ENCODE results near the gene NELL1.

DNA sequence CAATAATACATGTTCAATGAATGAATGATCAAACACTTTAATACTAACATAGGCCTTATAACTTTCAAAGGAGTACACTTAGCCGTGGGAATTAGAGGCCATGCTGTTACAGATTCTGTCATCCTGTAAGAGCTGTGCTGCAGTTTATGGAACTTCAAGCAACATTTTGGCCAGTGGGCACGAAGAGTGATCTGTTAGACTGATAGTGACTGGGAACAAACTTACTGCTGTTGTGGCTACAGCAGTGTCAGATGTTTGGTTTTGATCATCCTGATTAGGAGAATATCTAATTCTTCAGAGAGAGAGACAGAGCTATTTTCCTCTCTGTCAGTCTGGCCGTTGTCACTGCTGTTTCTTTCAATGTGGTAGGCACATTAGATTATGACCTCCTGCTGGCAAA lies 348.9 kb downstream of the NELL1 start:
- no peak for TF ChIP-seq EZH2 (IDR thresholded peaks at IDR 0.05; ENCODE audit: borderline replicate concordance)
- TF ChIP-seq, protein P1, sequence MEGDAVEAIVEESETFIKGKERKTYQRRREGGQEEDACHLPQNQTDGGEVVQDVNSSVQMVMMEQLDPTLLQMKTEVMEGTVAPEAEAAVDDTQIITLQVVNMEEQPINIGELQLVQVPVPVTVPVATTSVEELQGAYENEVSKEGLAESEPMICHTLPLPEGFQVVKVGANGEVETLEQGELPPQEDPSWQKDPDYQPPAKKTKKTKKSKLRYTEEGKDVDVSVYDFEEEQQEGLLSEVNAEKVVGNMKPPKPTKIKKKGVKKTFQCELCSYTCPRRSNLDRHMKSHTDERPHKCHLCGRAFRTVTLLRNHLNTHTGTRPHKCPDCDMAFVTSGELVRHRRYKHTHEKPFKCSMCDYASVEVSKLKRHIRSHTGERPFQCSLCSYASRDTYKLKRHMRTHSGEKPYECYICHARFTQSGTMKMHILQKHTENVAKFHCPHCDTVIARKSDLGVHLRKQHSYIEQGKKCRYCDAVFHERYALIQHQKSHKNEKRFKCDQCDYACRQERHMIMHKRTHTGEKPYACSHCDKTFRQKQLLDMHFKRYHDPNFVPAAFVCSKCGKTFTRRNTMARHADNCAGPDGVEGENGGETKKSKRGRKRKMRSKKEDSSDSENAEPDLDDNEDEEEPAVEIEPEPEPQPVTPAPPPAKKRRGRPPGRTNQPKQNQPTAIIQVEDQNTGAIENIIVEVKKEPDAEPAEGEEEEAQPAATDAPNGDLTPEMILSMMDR (IDR thresholded peaks at IDR 0.05; ENCODE audit: poor library complexity): no peak

Measured in hepatocyte (in vitro differentiated cells).